Astrocyte of the spinal cord (primary cell): Measurements from ENCODE around the gene TAS2R39.

Experiments
- DNase-seq: peaks from one replicate; pipeline ENCODE4 v3.0.0; 2011; ENCODE audit warnings: low read depth, low spot score
- H3K4me3 ChIP-seq: 2 replicates; pipeline ENCODE4 v1.5.1; 2011; ENCODE audit warnings: low read depth, mild to moderate bottlenecking, low read length, moderate library complexity
- CTCF ChIP-seq: IDR thresholded peaks from 2 replicates; pipeline ENCODE4 v1.5.1; 2012; ENCODE audit warnings: low read depth, mild to moderate bottlenecking, low read length, inconsistent platforms
- in situ Hi-C: cut with HindIII; loops from 2 replicates; pipeline ENCODE4 v1.10.0; 2017; ENCODE audit warnings: low sequenced_read_pairs

TAS2R39 gene

DNA sequence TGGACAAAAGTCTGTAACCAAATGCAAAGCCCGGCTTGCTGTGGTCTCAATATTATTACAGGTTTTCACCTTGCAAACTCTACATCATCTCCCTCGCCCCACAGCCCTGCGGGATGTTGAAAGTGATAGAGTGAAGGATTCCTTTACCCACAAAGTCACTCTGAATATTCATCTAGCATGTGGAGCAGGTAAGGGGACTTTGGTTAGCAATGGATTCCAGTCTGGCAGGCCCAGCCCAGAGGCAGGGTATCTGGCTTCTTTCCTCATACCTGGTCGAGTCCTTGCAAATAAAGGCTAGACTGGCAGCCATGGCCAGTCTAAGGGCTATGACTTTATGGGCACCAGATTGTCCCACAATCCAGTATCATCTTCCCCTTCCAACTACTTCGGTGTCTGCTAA lies 41.8 kb downstream of the TAS2R39 start:
- no peak for DNase-seq
- in situ Hi-C loops, result no loop called here
- no peak for TF ChIP-seq CTCF

GRCh38 chr7:143227806-143228205 lies 44.6 kb downstream of the TAS2R39 start:
- TF ChIP-seq CTCF, result no peak
- no peak for DNase-seq
- H3K4me3 ChIP-seq, result no peak overlapping the region
- in situ Hi-C loops, result no loop called here

More for the DNA sequence above, 41.8 kb downstream of the TAS2R39 start:
- H3K4me3 ChIP-seq, result no peak overlapping the region

DNA sequence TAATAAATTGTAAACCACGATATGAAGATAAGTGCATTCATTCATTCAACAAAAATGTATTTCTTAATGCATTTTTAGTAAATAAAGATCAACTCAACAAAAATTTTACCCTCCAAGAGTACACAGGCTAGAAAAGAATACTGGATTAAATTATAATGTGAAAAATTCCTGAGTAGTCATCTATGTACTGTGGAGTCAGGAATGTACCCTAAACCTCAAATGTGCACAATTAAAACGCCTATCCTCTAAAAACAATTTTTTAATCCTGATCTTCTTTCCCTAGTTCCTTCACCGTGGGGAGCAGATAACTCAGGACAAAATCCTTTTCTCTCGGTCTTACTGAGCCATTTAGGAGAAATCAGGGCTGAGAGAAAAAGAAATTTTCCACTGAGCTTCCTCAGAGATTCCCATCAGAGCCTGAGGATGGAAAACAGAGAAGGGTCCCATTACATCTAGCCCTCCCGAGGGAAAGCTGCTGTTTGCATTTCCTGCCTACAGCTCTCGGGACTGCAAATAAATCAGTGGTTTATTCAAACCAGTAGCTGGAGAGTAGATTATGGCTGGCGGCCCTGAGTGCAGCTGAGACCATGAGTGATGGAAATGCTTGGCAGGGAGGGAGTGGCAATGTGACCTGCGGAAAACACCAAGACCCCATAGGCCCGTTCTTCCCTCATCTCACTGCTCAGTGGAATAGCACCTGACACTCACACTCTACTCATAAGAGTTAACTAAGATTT lies 46.0 kb downstream of the TAS2R39 start:
- in situ Hi-C loops, result no loop called here
- no peak overlapping the region for H3K4me3 ChIP-seq
- no peak for DNase-seq
- TF ChIP-seq CTCF, result no peak

DNA sequence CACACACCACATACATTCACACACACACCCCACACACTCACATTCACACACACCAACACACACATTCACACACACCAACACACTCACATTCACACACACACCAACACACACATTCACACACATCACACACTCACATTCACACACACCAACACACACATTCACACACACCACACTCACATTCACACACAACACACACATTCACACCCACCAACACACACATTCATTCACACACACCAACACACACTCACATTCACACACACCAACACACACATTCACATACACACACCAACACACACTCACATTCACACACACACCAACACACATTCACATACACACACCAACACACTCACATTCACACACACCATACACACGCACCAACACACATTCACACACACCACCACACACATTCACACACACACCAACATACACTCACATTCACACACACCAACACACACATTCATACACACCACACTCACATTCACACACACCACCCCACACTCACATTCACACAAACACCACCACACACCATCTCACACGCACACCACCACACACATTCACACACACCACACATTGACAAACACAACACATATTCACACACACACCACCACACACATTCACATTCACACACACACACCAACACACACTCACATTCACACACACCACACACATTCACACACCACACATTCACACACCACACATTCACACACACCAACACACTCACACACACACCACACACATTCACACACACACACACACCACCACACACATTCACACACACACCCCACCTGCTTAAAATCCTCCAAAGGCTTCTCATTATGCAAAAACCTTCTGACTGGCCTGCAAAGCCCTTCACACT lies 47.6 kb downstream of the TAS2R39 start:
- no peak for TF ChIP-seq CTCF
- no peak overlapping the region for H3K4me3 ChIP-seq
- no peak for DNase-seq
- in situ Hi-C loops, result no loop called here
